AG09309 (cell line): ENCODE measurements around the gene TANGO6.

Experiments used
- DNase-seq: peaks from one replicate; pipeline ENCODE4 v3.0.0-alpha.2; 2010; ENCODE audit warnings: low read depth
- H3K4me3 ChIP-seq: 2 replicates; pipeline ENCODE4 v1.5.1; 2011; ENCODE audit warnings: mild to moderate bottlenecking, low read depth, low read length, moderate library complexity; ENCODE audit not compliant: control insufficient read depth
- TF ChIP-seq, protein P1 (sequence below): IDR thresholded peaks from 2 replicates; pipeline ENCODE4 v1.5.1; 2011; ENCODE audit warnings: mild to moderate bottlenecking, low read depth, low read length, inconsistent platforms; ENCODE audit not compliant: insufficient read depth, control insufficient read depth; ENCODE audit errors: missing control alignments

Gene TANGO6

DNA sequence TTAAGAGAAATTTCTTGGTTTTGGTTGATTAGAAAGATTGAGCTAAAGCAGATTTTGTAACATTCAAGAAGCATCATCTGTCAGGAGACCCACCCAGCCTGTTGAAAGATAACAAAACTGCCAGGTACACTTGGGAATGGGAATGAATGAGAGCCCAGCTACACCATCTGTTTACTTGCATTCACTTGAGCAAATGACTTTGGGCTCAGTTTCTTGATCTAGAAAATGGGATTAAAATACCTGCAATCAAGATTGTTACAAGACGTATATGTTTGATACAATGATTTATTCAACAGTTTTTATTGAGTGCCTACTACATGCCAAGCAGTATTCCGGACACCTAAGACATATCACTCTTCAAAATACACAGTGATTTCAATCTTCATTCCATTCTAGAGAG is 185.8 kb downstream of the TANGO6 start:
- TF ChIP-seq, protein P1, sequence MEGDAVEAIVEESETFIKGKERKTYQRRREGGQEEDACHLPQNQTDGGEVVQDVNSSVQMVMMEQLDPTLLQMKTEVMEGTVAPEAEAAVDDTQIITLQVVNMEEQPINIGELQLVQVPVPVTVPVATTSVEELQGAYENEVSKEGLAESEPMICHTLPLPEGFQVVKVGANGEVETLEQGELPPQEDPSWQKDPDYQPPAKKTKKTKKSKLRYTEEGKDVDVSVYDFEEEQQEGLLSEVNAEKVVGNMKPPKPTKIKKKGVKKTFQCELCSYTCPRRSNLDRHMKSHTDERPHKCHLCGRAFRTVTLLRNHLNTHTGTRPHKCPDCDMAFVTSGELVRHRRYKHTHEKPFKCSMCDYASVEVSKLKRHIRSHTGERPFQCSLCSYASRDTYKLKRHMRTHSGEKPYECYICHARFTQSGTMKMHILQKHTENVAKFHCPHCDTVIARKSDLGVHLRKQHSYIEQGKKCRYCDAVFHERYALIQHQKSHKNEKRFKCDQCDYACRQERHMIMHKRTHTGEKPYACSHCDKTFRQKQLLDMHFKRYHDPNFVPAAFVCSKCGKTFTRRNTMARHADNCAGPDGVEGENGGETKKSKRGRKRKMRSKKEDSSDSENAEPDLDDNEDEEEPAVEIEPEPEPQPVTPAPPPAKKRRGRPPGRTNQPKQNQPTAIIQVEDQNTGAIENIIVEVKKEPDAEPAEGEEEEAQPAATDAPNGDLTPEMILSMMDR = no peak
- no peak for DNase-seq
- H3K4me3 ChIP-seq = no peak overlapping the region

- TF ChIP-seq, protein P1 = no peak
- DNase-seq = no peak
- H3K4me3 ChIP-seq = no peak overlapping the region
Observed at GRCh38 chr16:69031877-69032301, 188.6 kb downstream of the TANGO6 start.

DNA sequence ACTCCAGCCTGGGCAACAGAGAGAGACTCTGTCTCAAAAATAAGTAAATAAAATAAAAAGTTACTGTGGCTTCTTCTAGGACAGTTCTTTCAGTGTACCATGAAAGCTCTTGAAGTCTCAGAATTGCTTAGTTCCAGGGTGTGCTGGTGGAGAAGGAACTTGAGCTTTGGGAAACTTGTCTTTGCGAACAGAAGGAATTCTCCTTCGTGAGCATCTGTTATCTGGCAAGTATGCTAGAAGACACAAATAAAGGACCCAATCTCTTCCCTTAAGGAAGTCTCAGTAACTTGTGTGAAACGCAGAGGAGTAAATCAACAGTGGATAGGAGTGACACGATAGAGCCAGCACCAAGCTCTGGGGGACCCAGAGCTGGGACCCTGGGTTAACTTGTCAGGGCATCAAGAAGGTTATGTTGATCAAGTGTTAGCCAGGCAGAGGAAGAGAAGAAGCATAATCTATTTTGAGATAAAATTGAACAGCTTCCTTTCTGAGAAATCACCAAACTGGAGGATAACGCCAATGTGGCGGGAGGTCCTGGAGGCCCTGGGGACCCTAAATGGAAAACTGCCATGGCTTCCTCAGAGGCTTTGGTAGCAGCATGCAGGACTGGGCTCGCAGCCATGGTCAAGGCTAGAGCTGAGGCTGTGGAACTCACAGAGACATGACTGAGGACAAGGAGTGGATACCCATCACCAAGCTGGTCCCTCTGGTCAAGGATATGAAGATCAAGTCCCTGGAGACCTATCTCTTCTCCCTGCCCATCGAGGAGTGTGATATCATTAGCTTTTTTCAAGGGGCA is 190.0 kb downstream of the TANGO6 start:
- DNase-seq = no peak
- TF ChIP-seq, protein P1 = no peak
- H3K4me3 ChIP-seq = no peak overlapping the region

DNA sequence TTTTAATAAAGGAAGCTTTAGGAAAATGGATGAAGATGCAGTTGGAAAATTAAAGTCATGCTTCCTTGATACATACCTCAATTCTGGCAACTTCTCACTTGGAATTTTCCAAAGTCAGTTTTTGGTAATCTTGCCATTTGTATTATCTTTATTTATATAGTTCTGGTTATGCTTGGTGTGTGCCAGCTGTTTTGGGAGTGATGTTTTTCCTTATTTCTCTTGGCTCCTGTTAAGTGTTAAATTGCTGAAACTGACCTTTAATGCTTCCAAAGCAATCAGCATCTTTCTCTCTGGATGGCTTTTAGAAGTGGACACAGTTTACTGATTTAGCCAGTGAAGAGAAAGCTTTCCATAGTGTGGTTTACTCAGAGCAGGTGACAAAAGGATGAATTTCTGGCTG is 192.0 kb downstream of the TANGO6 start:
- no peak overlapping the region for H3K4me3 ChIP-seq
- DNase-seq = no peak
- TF ChIP-seq, protein P1 = no peak

DNA sequence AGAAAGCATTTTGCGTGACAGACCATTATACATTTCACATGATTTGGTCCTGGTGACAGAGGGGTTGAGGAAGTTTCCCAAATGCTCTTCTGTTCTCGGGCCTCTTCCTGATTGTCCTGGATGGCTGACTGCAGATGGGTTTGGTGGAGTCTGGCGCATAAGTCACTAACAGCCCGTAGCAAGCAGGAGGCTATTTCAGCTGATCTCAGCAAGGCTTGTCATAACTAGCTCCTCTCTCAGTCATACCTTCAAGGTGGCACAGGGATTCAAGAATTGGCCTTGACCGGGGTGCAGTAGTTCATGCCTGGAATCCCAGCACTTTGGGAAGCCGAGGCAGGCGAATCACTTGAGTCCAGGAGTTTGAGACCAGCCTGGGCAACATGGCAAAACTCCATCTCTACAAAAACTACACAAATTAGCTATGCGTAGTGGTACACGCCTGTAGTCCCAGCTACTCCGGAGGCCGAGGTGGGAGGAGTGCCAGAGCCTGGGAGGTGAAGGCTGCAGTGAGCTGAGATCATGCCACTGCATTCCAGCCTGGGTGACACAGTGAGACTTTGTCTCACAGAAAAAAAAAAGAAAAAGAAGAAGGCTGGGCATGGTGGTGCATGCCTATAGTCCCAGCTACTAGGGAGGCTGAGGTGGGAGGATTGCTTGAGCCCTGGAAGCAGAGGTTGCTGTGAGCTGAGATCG is 193.2 kb downstream of the TANGO6 start:
- TF ChIP-seq, protein P1 = no peak
- DNase-seq = no peak
- H3K4me3 ChIP-seq = no peak overlapping the region

DNA sequence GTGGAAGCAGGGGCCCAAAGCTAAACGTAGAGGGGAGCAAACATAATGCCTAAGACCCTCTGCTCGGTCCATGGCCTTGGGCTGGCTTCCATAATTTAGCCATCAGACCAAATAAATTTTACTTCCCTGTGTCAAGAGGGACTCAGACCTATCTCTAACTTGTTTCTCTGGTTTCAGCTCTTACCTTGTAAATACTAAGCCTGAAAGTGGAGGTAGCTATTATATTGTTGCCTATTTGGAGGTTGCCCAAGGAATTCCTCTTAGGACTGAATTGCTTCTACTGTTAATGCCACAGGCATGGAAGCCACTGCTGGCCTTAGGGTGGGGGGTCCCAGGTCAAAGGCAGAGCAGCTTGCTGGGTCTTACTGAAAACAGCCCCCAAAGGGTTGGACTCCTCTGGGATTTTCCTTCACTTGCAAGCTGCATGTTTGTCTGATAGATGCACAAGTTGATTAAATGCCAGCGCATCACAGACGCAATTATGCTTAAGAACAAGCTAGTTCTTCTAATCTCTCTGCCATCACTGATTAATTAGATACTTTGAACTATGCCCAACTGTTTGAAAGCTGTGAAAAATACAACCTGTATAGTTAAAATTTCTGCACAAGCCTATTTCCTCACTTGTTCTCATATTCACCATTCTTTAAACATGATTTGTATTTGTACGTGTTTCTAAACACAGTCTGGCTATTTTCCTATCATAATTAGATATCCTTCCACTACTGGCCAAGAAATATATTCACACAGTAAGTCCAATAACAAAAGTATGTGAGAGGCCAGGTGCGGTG is 194.2 kb downstream of the TANGO6 start:
- H3K4me3 ChIP-seq = no peak overlapping the region
- TF ChIP-seq, protein P1 = no peak
- DNase-seq = no peak
